ENCODE data around the gene CNTLN.
"Not testable (repeated sequence)": the region's sequence is repeated elsewhere in the genome, so short reads cannot be mapped to it uniquely, and the experiment has no call there.

The CNTLN gene

DNA sequence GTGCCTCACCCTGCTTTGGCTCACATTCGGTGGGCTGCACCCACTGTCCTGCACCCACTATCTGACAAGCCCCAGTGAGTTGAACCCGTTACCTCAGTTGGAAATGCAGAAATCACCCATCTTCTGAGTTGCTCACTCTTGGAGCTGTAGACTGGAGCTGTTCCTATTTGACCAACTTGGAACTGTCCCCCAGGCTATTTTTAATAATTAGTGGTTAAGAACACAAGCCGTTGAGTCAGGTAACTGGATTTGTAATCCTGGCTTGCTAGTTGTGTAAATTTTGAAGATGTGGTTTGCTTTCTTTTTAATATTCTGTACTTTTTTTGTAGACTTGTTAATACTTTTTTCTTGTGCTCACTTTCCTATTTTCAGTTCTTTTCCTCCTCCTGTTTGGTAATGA is 81.2 kb downstream of the CNTLN start:
- Histone ChIP-seq H3K9ac (ENCODE audit: low read length) (no peak overlapping the region), H3K4me1 (ENCODE audit: control insufficient read depth, insufficient read depth, low read length) (no peaks in the 10 kb centered on the region), H3K9me3 (ENCODE audit: control insufficient read depth, low read length) (no peaks in the 10 kb centered on the region), H3K4me3 (ENCODE audit: low read length) (no peak overlapping the region), H3K27me3 (ENCODE audit: control insufficient read depth, insufficient read depth, low read length) (no peaks in the 10 kb centered on the region), H3K36me3 (ENCODE audit: control insufficient read depth, insufficient read depth, low read length) (no peaks in the 10 kb centered on the region)

GRCh38 chr9:17216646-17217045 is 81.8 kb downstream of the CNTLN start:
- no peak overlapping the region for H3K4me3 ChIP-seq (ENCODE audit: low read length)
- H3K9ac ChIP-seq (ENCODE audit: low read length): no peak overlapping the region
- H3K9me3 ChIP-seq (ENCODE audit: control insufficient read depth, low read length): no peaks in the 10 kb centered on the region
- no peaks in the 10 kb centered on the region for H3K36me3 ChIP-seq (ENCODE audit: control insufficient read depth, insufficient read depth, low read length)
- H3K4me1 ChIP-seq (ENCODE audit: control insufficient read depth, insufficient read depth, low read length): no peaks in the 10 kb centered on the region
- H3K27me3 ChIP-seq (ENCODE audit: control insufficient read depth, insufficient read depth, low read length): no peaks in the 10 kb centered on the region

DNA sequence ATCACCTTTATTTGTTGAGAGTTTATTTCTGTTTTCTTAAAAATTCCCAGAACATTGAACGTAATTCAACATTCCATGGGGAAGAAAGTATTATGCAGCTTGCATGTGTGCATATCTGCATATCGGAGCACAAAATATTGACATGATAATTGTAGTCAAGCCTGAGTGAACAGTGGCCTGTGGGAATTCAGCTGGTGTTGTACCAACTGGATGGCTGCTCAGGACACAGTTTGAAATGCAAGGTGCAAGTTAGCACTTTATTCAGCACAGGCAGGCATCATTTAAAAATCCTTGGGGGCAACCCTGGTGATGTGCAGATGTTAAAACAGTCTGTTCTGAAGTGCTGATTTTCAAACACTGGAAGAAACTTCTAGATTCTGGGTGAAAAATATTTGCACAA is 82.4 kb downstream of the CNTLN start:
- Histone ChIP-seq H3K27me3 (ENCODE audit: control insufficient read depth, insufficient read depth, low read length) (no peaks in the 10 kb centered on the region), H3K9me3 (ENCODE audit: control insufficient read depth, low read length) (no peaks in the 10 kb centered on the region), H3K36me3 (ENCODE audit: control insufficient read depth, insufficient read depth, low read length) (no peaks in the 10 kb centered on the region), H3K4me1 (ENCODE audit: control insufficient read depth, insufficient read depth, low read length) (no peaks in the 10 kb centered on the region), H3K9ac (ENCODE audit: low read length) (no peak overlapping the region), H3K4me3 (ENCODE audit: low read length) (no peak overlapping the region)

- Histone ChIP-seq H3K27me3 (ENCODE audit: control insufficient read depth, insufficient read depth, low read length) (no peaks in the 10 kb centered on the region), H3K4me1 (ENCODE audit: control insufficient read depth, insufficient read depth, low read length) (no peaks in the 10 kb centered on the region), H3K9ac (ENCODE audit: low read length) (no peak overlapping the region), H3K9me3 (ENCODE audit: control insufficient read depth, low read length) (no peaks in the 10 kb centered on the region), H3K36me3 (ENCODE audit: control insufficient read depth, insufficient read depth, low read length) (no peaks in the 10 kb centered on the region), H3K4me3 (ENCODE audit: low read length) (no peak overlapping the region)
Measured at GRCh38 chr9:17219261-17219660, 84.4 kb downstream of the CNTLN start.

- no peaks in the 10 kb centered on the region for H3K27me3 ChIP-seq (ENCODE audit: control insufficient read depth, insufficient read depth, low read length)
- H3K9ac ChIP-seq (ENCODE audit: low read length): no peak overlapping the region
- H3K36me3 ChIP-seq (ENCODE audit: control insufficient read depth, insufficient read depth, low read length): no peaks in the 10 kb centered on the region
- H3K9me3 ChIP-seq (ENCODE audit: control insufficient read depth, low read length): no peaks in the 10 kb centered on the region
- H3K4me1 ChIP-seq (ENCODE audit: control insufficient read depth, insufficient read depth, low read length): no peaks in the 10 kb centered on the region
- no peak overlapping the region for H3K4me3 ChIP-seq (ENCODE audit: low read length)
Measured at GRCh38 chr9:17222932-17223331, 88.1 kb downstream of the CNTLN start.

GRCh38 chr9:17225407-17225806 is 90.6 kb downstream of the CNTLN start:
- H3K9me3 ChIP-seq (ENCODE audit: control insufficient read depth, low read length): no peaks in the 10 kb centered on the region
- no peak overlapping the region for H3K4me3 ChIP-seq (ENCODE audit: low read length)
- no peaks in the 10 kb centered on the region for H3K36me3 ChIP-seq (ENCODE audit: control insufficient read depth, insufficient read depth, low read length)
- H3K4me1 ChIP-seq (ENCODE audit: control insufficient read depth, insufficient read depth, low read length): no peaks in the 10 kb centered on the region
- no peaks in the 10 kb centered on the region for H3K27me3 ChIP-seq (ENCODE audit: control insufficient read depth, insufficient read depth, low read length)
- no peak overlapping the region for H3K9ac ChIP-seq (ENCODE audit: low read length)

- Histone ChIP-seq H3K9me3 (ENCODE audit: control insufficient read depth, low read length) (no peaks in the 10 kb centered on the region), H3K27me3 (ENCODE audit: control insufficient read depth, insufficient read depth, low read length) (no peaks in the 10 kb centered on the region), H3K4me3 (ENCODE audit: low read length) (no peak overlapping the region), H3K4me1 (ENCODE audit: control insufficient read depth, insufficient read depth, low read length) (no peaks in the 10 kb centered on the region), H3K36me3 (ENCODE audit: control insufficient read depth, insufficient read depth, low read length) (no peaks in the 10 kb centered on the region), H3K9ac (ENCODE audit: low read length) (no peak overlapping the region)
Measured at GRCh38 chr9:17229945-17230560, 95.2 kb downstream of the CNTLN start.

DNA sequence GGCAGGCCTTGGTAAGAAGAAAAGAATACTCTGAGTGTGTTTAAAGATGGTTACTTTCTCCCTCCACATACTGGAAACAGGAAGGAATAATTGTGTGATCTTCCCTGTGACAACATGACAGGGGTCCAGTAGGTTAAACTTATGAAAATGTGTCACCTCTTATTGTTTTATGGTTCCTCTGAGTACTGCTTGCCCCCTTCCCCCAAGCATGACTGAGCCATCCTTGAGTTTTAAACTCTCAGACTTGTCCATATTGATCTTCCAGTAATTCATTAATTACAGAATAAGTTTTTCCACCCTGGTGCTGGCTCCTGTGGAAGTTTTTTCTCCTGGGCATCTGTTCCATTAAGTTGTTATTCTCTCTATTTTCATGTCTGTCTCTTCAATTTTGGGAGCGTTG is 95.8 kb downstream of the CNTLN start:
- Histone ChIP-seq H3K36me3 (ENCODE audit: control insufficient read depth, insufficient read depth, low read length) (no peaks in the 10 kb centered on the region), H3K9me3 (ENCODE audit: control insufficient read depth, low read length) (no peaks in the 10 kb centered on the region)

DNA sequence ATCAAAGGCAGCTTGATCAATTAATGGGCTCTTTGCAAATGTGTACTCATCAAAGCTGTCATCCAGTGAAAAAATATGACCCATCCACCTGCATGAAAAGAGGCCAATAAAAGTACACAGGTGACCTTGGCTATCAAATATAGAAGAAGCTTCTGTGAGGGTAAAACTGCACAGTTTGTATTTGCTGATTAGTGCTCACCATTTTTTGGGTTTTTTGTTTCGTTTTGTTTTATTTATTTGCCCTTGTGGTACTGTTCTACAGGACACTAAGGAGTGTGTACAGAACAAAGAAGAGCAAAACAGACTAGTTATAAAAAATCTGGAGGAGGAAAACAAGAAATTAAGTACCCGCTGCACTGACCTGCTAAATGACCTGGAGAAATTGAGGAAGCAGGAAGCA is 101.3 kb downstream of the CNTLN start:
- H3K4me1 ChIP-seq (ENCODE audit: control insufficient read depth, insufficient read depth, low read length): no peaks in the 10 kb centered on the region
- no peaks in the 10 kb centered on the region for H3K27me3 ChIP-seq (ENCODE audit: control insufficient read depth, insufficient read depth, low read length)
- no peaks in the 10 kb centered on the region for H3K9me3 ChIP-seq (ENCODE audit: control insufficient read depth, low read length)
- H3K9ac ChIP-seq (ENCODE audit: low read length): no peak overlapping the region
- no peak overlapping the region for H3K4me3 ChIP-seq (ENCODE audit: low read length)
- H3K36me3 ChIP-seq (ENCODE audit: control insufficient read depth, insufficient read depth, low read length): no peaks in the 10 kb centered on the region

More for the DNA sequence above, 95.8 kb downstream of the CNTLN start:
- Histone ChIP-seq H3K27me3 (ENCODE audit: control insufficient read depth, insufficient read depth, low read length) (no peaks in the 10 kb centered on the region), H3K9ac (ENCODE audit: low read length) (no peak overlapping the region), H3K4me3 (ENCODE audit: low read length) (no peak overlapping the region), H3K4me1 (ENCODE audit: control insufficient read depth, insufficient read depth, low read length) (no peaks in the 10 kb centered on the region)

DNA sequence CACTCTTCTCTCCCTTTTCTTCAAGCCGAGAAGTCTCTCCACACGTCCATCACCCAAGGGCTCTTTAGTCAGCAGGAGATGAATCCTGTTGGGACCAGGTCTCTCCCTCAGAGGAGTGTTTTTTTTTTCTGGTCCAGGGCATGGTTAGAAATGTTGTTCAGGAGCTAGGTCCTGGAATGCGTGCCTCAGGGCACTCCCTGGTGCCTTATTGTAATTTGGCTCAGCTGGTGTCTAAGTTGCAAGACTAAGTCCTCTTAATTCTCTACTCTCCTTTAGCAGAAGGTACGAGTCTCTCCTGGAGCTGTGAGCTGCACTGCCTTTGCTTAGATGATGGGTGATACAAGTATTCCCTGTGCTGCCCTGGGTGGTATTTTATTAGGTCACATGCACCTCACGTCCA is 111.9 kb downstream of the CNTLN start:
- H3K9ac ChIP-seq (ENCODE audit: low read length): no peak overlapping the region
- no peak overlapping the region for H3K4me3 ChIP-seq (ENCODE audit: low read length)
- H3K36me3 ChIP-seq (ENCODE audit: control insufficient read depth, insufficient read depth, low read length): no peaks in the 10 kb centered on the region
- no peaks in the 10 kb centered on the region for H3K27me3 ChIP-seq (ENCODE audit: control insufficient read depth, insufficient read depth, low read length)
- H3K9me3 ChIP-seq (ENCODE audit: control insufficient read depth, low read length): no peaks in the 10 kb centered on the region
- no peaks in the 10 kb centered on the region for H3K4me1 ChIP-seq (ENCODE audit: control insufficient read depth, insufficient read depth, low read length)

DNA sequence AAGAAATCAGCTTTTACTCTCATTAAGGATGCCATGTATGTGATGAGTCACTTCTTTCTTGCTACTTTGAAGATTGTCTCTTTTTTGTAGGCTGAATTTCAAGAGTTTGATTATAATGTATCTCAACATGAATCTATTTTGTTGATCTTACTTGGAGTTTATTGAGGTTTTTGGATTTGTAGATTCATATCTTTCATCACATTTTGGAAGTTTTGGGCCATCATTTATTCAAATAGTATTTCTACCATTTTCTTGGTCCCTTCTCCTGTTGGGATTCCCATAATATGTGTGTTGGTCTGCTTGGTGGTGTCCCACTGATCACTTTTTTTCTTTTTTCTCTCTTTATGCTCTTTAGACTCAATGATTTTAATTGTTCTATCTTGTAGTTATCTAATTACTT is 116.3 kb downstream of the CNTLN start:
- no peak overlapping the region for H3K4me3 ChIP-seq (ENCODE audit: low read length)
- no peaks in the 10 kb centered on the region for H3K4me1 ChIP-seq (ENCODE audit: control insufficient read depth, insufficient read depth, low read length)
- no peaks in the 10 kb centered on the region for H3K27me3 ChIP-seq (ENCODE audit: control insufficient read depth, insufficient read depth, low read length)
- H3K9ac ChIP-seq (ENCODE audit: low read length): no peak overlapping the region
- H3K36me3 ChIP-seq (ENCODE audit: control insufficient read depth, insufficient read depth, low read length): no peaks in the 10 kb centered on the region
- H3K9me3 ChIP-seq (ENCODE audit: control insufficient read depth, low read length): no peaks in the 10 kb centered on the region

DNA sequence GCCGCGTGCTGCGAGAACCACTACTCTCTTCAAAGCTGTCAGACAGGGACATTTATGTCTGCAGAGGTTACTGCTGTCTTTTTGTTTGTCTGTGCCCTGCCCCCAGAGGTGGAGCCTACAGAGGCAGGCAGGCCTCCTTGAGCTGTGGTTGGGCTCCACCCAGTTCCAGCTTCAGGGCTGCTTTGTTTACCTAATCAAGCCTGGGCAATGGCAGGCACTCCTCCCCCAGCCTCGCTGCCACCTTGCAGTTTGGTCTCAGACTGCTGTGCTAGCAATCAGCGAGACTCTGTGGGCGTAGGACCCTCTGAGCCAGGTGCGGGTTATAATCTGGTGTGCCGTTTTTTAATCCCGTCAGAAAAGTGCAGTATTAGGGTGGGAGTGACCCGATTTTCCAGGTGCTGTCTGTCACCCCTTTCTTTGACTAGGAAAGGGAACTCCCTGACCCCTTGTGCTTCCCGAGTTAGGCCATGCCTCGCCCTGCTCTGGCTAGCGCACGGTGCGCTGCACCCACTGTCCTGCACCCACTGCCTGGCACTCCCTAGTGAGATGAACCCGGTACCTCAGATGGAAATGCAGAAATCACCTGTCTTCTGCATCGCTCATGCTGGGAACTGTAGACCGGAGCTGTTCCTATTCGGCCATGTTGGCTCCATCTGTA is 133.8 kb downstream of the CNTLN start:
- H3K9ac ChIP-seq (ENCODE audit: low read length); H3K4me3 ChIP-seq (ENCODE audit: low read length); H3K36me3 ChIP-seq (ENCODE audit: control insufficient read depth, insufficient read depth, low read length); H3K4me1 ChIP-seq (ENCODE audit: control insufficient read depth, insufficient read depth, low read length); H3K27me3 ChIP-seq (ENCODE audit: control insufficient read depth, insufficient read depth, low read length); H3K9me3 ChIP-seq (ENCODE audit: control insufficient read depth, low read length): not testable (repeated sequence)

GRCh38 chr9:17269799-17270198 is 135.0 kb downstream of the CNTLN start:
- H3K9me3 ChIP-seq (ENCODE audit: control insufficient read depth, low read length): no peaks in the 10 kb centered on the region
- H3K36me3 ChIP-seq (ENCODE audit: control insufficient read depth, insufficient read depth, low read length): no peaks in the 10 kb centered on the region
- no peak overlapping the region for H3K9ac ChIP-seq (ENCODE audit: low read length)
- no peaks in the 10 kb centered on the region for H3K27me3 ChIP-seq (ENCODE audit: control insufficient read depth, insufficient read depth, low read length)
- no peaks in the 10 kb centered on the region for H3K4me1 ChIP-seq (ENCODE audit: control insufficient read depth, insufficient read depth, low read length)
- H3K4me3 ChIP-seq (ENCODE audit: low read length): no peak overlapping the region
